T-helper 1 cell treated with Interleukin-12 subunit alpha and Interleukin-12 subunit beta and Interleukin-4 antibody, amounts not matched to agents 30 μg/mL and 1 μg/mL, for 36 hours (primary cell): ENCODE measurements around the gene CDC73.
"Not testable (repeated sequence)": the region's sequence is repeated elsewhere in the genome, so short reads cannot be mapped to it uniquely, and the experiment has no call there.

Experiments
- H3K27ac Mint-ChIP-seq: one replicate; pipeline ENCODE4 v1.8.0; 2021; ENCODE audit warnings: mild to moderate bottlenecking, mixed read lengths
- H3K27me3 Mint-ChIP-seq: one replicate; pipeline ENCODE4 v1.8.0; 2021; ENCODE audit warnings: low read depth, mixed read lengths
- H3K36me3 Mint-ChIP-seq: one replicate; pipeline ENCODE4 v1.8.0; 2021; ENCODE audit warnings: low read depth, mixed read lengths
- H3K4me1 Mint-ChIP-seq: one replicate; pipeline ENCODE4 v1.8.0; 2021; ENCODE audit warnings: low read depth, mixed read lengths
- H3K4me3 Mint-ChIP-seq: one replicate; pipeline ENCODE4 v1.8.0; 2021; ENCODE audit warnings: mild to moderate bottlenecking, moderate library complexity, mixed read lengths
- H3K9me3 Mint-ChIP-seq: one replicate; pipeline ENCODE4 v1.8.0; 2021; ENCODE audit warnings: mixed read lengths

The CDC73 gene

DNA sequence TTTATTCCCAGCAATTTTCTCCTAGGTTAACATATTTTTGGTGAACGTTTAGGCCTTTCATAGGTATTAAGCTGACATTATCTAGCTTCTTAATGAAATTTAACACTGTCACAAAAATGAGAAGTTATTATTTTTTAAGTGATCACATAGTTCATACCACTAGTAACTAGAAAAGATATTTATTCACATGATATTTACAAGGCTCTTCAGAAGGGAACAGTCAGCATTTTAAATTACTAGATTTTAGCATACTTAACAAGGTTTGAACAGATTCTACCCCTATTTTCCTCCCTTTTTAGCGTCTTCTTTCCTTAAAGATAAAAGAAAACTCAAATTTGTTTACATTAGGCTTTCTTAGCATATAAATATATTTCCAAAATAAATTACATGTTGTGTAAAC, 130.1 kb downstream of the CDC73 start:
- no peaks in the 10 kb centered on the region for H3K27me3 Mint-ChIP-seq

DNA sequence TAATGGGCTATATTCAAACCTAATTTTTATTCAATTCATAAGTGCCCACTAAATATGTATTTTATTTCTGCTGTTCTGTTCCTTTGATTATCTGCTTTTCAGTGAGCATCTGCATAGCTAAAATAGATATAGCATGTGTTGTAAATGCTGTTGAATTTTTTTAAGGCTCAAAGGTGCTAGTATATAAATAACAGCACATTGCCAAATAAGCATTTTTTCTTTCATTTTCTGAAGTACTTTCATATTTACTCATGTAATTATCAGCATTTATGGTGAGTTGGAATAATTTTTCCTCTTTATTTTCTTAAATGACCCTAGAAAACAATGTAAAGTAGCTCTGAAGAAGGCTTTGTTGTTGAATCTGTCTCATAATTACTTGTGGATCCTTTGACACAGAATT, 134.2 kb downstream of the CDC73 start:
- Mint-ChIP-seq H3K4me3 (no peak overlapping the region), H3K27me3 (no peaks in the 10 kb centered on the region), H3K9me3 (no peaks in the 10 kb centered on the region), H3K4me1 (peaks cover 7% of the 10 kb centered on the region), H3K36me3 (peaks cover 8% of the 10 kb centered on the region), H3K27ac (no peak overlapping the region)

More for the DNA sequence above, 130.1 kb downstream of the CDC73 start:
- H3K36me3 Mint-ChIP-seq: peaks cover 24% of the 10 kb centered on the region
- no peak overlapping the region for H3K4me3 Mint-ChIP-seq
- peaks cover 12% of the 10 kb centered on the region for H3K9me3 Mint-ChIP-seq
- no peak overlapping the region for H3K27ac Mint-ChIP-seq
- peaks cover 3% of the 10 kb centered on the region for H3K4me1 Mint-ChIP-seq

DNA sequence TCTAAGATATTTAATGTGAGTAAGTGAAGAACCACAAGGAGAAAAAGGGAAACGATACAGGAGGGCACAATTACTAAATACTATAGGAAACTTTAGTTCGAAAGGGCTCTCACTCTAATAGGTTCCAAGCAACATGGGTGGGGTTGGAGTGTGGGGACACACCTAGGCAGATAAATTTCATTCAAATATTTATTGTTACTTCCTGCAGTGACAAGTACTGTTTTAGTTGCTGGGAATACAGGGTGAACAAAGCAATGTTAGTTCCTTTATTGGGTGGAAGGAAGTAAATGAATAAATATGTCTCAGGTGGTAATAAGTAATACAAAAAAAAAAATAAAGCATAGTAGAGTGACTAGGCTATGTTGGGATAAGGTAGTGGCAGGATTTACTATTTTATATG, 137.8 kb downstream of the CDC73 start:
- Mint-ChIP-seq H3K27ac (no peak overlapping the region), H3K4me1 (peaks cover 9% of the 10 kb centered on the region), H3K36me3 (peaks cover 25% of the 10 kb centered on the region)

DNA sequence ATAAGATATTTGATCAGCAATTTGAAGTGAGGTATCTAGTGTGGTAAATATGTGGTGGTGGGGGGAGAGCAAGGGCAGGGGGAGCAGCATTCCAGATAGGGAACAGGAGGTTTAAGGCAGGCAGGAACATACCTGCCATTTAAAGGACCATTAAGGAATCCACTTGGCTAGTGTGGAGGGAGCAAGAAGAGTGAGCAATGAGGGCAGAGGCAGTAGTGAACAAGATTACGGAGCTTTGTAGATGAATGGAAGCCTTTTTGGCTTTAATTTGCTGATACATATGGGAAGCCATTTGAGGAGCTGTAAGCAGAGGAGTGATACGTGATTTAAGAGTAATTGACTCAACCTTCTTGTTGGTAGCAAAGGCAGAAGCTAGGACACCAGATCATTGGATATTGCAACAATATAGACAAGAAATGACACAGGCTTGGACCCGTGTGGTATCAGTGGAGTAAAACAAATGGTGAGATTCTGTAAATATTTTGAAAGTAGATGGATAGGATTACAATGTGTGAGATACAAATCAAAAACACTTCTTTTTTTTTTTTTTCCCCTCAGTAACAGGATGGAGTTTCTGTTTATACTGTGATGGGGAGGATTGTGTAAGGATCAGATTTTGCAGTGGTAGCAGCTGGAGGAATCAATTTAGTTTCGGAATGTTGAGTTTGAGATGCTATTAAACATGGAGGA, 138.4 kb downstream of the CDC73 start:
- Mint-ChIP-seq H3K27ac (no peak overlapping the region), H3K36me3 (peaks cover 26% of the 10 kb centered on the region), H3K9me3 (no peaks in the 10 kb centered on the region), H3K4me1 (peaks cover 7% of the 10 kb centered on the region), H3K4me3 (no peak overlapping the region), H3K27me3 (no peaks in the 10 kb centered on the region)

More for the DNA sequence above, 137.8 kb downstream of the CDC73 start:
- no peak overlapping the region for H3K4me3 Mint-ChIP-seq
- no peaks in the 10 kb centered on the region for H3K9me3 Mint-ChIP-seq
- no peaks in the 10 kb centered on the region for H3K27me3 Mint-ChIP-seq

DNA sequence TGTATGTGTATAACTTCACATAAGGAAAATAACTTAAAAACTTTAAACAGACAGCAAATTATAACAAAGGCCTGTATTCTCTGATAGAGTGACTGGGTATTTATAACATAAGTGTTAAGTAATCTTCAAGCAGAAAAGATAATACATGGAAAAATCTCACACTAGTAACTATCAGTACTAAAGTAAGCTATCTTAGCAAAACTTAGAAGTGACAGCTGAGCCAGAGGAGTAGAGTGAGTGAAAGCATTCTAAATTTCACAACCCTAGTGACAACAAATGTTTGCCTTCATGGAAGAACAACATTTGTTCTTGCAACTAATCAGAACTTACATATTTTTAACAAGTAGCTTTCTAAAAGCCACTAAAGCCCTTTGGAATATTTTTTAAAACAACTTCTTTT, 139.1 kb downstream of the CDC73 start:
- H3K27ac Mint-ChIP-seq: no peak overlapping the region
- H3K36me3 Mint-ChIP-seq: peaks cover 31% of the 10 kb centered on the region
- peaks cover 10% of the 10 kb centered on the region for H3K4me1 Mint-ChIP-seq
- no peaks in the 10 kb centered on the region for H3K27me3 Mint-ChIP-seq
- no peak overlapping the region for H3K4me3 Mint-ChIP-seq
- no peaks in the 10 kb centered on the region for H3K9me3 Mint-ChIP-seq

DNA sequence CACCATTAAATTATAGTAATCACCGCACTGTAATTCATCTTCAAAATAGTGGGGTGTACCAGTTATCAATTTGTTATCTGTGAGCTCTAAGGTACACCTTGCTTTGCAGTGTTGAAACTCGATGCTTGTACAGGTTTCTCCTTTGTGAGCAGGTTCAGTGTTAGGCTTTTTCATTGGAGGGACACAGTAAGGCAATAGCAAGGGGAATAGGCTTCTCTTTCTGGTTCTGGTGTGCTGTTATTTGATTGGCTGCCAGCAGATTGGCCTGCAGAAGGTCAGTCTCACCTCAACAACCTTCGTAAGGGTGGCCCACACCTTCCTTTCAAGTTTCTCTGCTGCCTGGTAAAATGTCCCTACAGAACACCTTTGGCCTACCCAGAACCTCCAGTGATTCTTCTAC, 140.8 kb downstream of the CDC73 start:
- H3K27ac Mint-ChIP-seq: no peak overlapping the region
- no peak overlapping the region for H3K4me3 Mint-ChIP-seq
- no peaks in the 10 kb centered on the region for H3K9me3 Mint-ChIP-seq
- peaks cover 6% of the 10 kb centered on the region for H3K4me1 Mint-ChIP-seq
- H3K36me3 Mint-ChIP-seq: peaks cover 29% of the 10 kb centered on the region
- no peaks in the 10 kb centered on the region for H3K27me3 Mint-ChIP-seq

DNA sequence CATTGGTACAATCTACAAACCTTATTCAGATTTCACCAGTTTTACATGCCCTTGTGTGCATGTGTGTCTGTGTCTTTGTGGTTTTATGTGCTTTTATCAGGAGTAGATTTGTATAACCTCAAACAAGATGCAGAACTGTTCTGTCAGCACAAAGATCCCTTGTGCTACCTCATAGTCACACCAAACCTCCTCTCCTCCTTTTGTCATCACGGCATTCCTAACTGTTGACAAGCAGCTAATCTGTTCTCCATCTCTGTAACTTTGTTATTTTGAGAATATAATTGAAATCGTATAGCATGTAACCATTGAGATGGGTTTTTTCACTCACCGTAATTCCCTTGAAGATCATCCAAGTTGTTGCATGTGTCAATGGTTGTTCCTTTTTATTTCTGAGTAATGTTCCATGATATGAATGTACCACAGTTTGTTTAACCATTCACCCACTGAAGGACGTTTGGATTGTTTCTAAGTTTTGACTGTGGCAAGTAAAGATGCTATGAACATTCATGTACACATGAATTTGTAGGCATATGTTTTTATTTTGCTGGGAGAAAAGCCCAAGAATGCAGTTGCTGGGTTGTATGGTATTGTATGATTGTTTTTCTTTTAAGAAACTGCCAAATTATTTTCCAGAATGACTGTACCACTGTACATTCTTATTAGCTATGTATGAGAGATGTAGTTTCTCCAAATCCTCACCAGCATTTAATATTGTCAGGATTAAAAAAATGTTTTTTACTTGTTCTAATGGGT, 142.7 kb downstream of the CDC73 start:
- Mint-ChIP-seq H3K4me1 (peaks cover 6% of the 10 kb centered on the region), H3K9me3 (no peaks in the 10 kb centered on the region), H3K27ac (no peak overlapping the region), H3K36me3 (peaks cover 29% of the 10 kb centered on the region), H3K4me3 (no peak overlapping the region), H3K27me3 (no peaks in the 10 kb centered on the region)

DNA sequence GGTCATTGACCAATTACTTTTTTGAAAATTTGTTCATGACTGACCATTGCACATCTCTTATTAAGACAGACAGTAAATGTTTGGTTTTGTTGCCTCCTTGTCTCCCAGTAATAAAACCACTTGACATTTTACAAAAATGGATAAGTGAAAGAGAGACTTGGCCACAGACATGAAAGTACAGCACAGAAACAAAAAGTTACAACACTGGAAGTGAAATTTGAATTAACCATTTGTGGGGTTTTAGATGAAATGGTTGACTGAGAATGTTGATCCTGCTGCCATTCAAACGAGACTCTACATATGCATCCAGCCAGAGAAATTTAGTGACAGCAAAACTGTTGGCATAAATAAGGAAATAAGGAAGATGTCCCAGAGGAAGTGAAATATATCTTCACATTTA, 143.9 kb downstream of the CDC73 start:
- peaks cover 29% of the 10 kb centered on the region for H3K36me3 Mint-ChIP-seq
- H3K4me1 Mint-ChIP-seq: peaks cover 6% of the 10 kb centered on the region
- no peaks in the 10 kb centered on the region for H3K9me3 Mint-ChIP-seq
- H3K27me3 Mint-ChIP-seq: no peaks in the 10 kb centered on the region
- no peak overlapping the region for H3K27ac Mint-ChIP-seq
- H3K4me3 Mint-ChIP-seq: no peak overlapping the region

DNA sequence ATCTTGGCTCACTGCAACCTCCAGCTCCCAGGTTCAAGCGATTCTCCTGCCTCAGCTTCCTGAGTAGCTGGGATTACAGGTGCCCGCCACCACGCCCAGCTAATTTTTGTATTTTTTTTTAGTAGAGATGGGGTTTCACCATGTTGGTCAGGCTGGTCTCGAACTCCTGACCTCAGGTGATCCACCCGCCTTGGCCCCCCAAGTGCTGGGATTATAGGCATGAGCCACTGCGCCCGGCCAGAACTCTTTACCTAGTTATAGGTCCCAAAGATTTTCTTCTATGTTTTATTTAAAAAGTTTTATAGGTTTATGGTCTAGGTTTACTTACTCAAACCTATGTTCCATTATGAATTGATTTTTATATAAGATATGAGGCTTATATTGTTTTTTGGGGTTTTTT, 145.0 kb downstream of the CDC73 start:
- H3K27me3 Mint-ChIP-seq, H3K9me3 Mint-ChIP-seq, H3K4me1 Mint-ChIP-seq, H3K27ac Mint-ChIP-seq, H3K4me3 Mint-ChIP-seq: not testable (repeated sequence)
- peaks cover 33% of the 10 kb centered on the region for H3K36me3 Mint-ChIP-seq

DNA sequence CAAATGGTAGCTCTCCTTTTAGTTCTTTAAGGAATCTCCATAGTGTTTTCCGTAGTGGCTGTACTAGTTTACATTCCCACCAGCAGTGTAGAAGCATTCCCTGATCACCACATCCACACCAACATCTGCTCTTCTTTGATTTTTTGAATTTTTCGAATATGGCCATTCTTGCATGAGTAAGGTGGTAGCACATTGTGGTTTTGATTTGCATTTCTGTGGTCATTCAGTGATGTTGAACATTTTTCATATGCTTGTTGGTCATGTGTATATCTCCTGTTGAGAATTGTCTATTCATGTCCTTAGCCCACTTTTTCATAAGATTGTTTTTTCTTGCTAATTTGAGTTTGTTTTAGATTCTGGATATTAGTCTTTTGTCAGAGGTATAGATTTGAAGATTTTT, 149.2 kb downstream of the CDC73 start:
- no peak overlapping the region for H3K4me3 Mint-ChIP-seq
- H3K27ac Mint-ChIP-seq: no peak overlapping the region
- peaks cover 36% of the 10 kb centered on the region for H3K36me3 Mint-ChIP-seq
- no peaks in the 10 kb centered on the region for H3K4me1 Mint-ChIP-seq
- H3K27me3 Mint-ChIP-seq: no peaks in the 10 kb centered on the region
- H3K9me3 Mint-ChIP-seq: peaks cover 22% of the 10 kb centered on the region

DNA sequence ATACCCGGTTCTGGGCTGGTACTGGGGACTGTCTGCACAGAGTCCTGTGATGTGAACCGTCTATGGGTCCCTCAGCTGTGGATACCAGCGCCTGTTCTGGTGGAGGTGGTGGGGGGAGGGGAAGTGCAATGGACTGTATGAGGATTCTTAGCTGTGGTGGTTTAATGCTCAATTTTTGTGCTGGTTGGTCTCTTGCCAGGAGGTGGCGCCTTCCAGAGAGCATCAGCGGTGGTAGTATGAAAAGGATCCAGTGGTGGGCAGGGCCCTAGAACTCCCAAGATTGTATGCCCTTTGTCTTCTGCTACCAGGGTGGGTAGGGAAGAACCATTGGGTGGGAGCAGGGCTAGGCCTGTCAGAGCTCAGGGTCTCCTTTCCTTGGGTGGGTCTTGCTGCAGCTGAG, 153.9 kb downstream of the CDC73 start:
- peaks cover 39% of the 10 kb centered on the region for H3K36me3 Mint-ChIP-seq
- no peak overlapping the region for H3K27ac Mint-ChIP-seq
- H3K27me3 Mint-ChIP-seq: no peaks in the 10 kb centered on the region
- peaks cover 22% of the 10 kb centered on the region for H3K9me3 Mint-ChIP-seq
- no peaks in the 10 kb centered on the region for H3K4me1 Mint-ChIP-seq
- H3K4me3 Mint-ChIP-seq: no peak overlapping the region

DNA sequence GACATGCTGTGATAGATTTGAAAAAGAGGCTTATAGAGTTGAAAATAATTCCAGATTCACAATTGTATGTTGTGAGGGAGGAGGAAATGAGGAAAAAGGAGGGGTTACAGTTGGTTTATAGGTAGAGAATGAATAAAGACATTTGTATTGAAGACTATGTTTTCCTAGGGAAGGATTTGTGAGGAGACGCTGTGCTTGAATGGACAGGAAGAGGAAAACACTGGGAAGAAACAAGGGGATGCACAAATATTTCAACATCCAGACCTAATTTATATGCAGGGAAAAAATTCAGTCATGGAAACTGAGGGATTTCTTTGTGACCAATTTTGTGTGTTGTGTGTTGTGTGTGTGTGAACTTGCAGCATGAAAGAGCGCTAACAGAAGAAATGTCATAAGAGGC, 157.1 kb downstream of the CDC73 start:
- Mint-ChIP-seq H3K4me1 (peaks cover 7% of the 10 kb centered on the region), H3K27ac (no peak overlapping the region), H3K27me3 (no peaks in the 10 kb centered on the region), H3K4me3 (no peak overlapping the region), H3K36me3 (peaks cover 20% of the 10 kb centered on the region), H3K9me3 (peaks cover 3% of the 10 kb centered on the region)

DNA sequence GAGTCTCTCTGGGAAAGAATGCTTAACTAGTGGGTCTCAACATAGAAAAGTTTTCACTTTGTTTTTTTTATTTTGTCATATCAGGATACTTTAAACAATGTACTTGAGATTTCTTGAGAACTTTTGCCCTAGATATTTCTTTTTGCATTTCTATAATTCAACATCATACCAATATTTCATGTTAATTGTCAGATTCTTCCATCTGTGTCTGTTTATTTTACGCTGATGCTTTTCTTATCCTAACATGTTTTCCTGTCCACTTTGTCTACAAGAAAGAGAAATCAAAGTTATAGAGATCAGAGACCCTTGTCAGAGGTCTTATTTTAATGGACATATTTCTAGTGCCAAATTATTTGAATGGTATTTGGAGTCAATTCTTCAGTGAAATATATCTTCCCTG, 160.1 kb downstream of the CDC73 start:
- H3K36me3 Mint-ChIP-seq: peaks cover 6% of the 10 kb centered on the region
- no peak overlapping the region for H3K4me3 Mint-ChIP-seq
- H3K4me1 Mint-ChIP-seq: peaks cover 11% of the 10 kb centered on the region
- H3K27ac Mint-ChIP-seq: no peak overlapping the region
- H3K27me3 Mint-ChIP-seq: no peaks in the 10 kb centered on the region
- no peaks in the 10 kb centered on the region for H3K9me3 Mint-ChIP-seq

DNA sequence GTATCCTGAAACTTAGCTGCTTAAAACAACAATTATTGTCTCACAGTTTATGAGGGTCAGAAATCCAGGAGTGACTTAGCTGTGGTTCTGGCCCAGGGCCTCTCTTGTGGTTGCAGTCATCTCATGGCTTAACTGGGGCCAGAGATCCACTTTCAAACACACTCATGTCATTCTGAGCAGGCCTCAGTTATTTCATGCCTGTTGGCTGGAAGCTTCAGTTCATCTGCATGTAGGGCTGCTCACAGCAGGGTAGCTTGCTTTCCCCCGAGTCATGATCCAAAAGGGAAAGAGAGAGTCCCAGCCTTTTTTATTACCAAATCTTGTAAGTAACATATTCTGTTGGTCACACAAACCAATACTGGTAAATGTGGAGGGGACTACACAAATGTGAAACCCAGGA, 161.2 kb downstream of the CDC73 start:
- Mint-ChIP-seq H3K27ac (no peak overlapping the region), H3K9me3 (no peaks in the 10 kb centered on the region), H3K4me3 (no peak overlapping the region), H3K36me3 (peaks cover 6% of the 10 kb centered on the region), H3K27me3 (no peaks in the 10 kb centered on the region), H3K4me1 (peaks cover 11% of the 10 kb centered on the region)

DNA sequence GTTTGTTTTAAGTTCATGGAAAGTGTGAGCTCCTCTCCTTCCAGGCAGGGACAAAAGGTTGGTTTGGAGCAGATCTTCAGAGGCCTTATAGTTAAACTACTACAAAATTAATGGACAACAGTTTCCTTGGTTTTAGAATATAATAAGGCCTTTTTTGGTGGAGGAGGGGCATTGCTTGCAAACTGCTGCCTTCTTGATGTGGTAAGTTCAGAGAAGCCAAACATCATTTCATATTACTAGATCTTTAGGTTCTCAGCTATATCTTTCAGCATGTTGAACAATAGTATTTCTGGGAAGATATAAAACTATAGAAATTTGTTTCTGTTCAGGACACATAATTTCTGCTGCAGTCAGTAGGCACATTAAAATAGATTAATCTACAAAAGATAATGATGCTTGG, 162.4 kb downstream of the CDC73 start:
- Mint-ChIP-seq H3K36me3 (peaks cover 6% of the 10 kb centered on the region), H3K27ac (no peak overlapping the region)

More for the DNA sequence above, 162.4 kb downstream of the CDC73 start:
- H3K9me3 Mint-ChIP-seq: no peaks in the 10 kb centered on the region
- H3K4me1 Mint-ChIP-seq: peaks cover 11% of the 10 kb centered on the region
- H3K27me3 Mint-ChIP-seq: no peaks in the 10 kb centered on the region
- no peak overlapping the region for H3K4me3 Mint-ChIP-seq
